ENCODE results near the gene CC2D2A. TPM values are rescaled to one million over a fixed set of nuclear protein-coding genes. Genes with fewer than 3 reads are reported as not detected.
A peak's percentile ranks its signal among the peaks of the same experiment; 100 is the strongest.

CC2D2A gene
- total and polyA plus RNA-seq, 2 experiments from 2014 or later: 13.9 to 15.8 TPM

DNA sequence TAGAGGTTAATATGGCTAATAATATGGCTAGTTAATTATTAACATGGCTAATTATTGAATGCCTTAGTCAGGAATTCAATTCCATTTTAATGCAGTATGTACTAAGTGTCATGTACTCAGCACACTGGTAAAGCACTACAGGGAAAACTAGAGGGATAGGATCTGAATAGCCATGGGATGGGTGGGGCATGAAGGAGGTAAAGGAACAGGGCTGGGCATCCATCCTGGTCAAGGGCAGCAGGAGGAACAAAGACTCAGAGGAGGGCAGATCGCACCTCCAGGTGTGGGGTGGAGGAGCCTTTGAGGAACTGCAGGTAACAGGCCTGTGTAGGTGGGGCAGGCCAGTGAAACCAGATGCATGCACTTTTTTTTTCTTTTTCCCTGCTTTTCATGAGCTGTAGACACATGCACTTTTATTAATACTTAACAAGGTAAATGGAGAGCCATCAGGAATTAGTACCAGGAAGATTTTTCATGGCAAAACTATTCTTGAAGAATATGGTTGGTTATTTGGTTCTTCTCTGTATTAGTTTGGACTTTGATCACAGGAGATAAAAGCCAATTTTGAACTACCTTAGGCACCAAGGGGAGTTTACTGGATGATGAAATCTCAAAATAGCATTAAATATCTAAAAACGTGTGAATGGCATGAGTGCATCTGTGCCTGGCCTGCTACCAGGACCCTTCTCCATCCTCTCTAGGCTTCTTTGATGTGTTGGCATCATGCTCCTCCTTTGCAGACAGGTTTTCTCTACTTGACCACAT lies 88.3 kb downstream of the CC2D2A start:
- no peaks in the 10 kb centered on the region for H3K27me3 Mint-ChIP-seq (ENCODE audit: insufficient read depth, low read depth, poor library complexity)
- H3K9me2 ChIP-seq (ENCODE audit: insufficient read depth): 0 out of 2 replicates have a peak, but pooled peaks cover 3% of the 10 kb centered on the region
- TF ChIP-seq ZNF331 (CRISPR knock-in tag; IDR thresholded peaks at IDR 0.05; ENCODE audit: low read depth) (no peak), POLR2AphosphoS5 (IDR thresholded peaks at IDR 0.05; ENCODE audit: low read depth) (no peak), EZH2phosphoT487 (IDR thresholded peaks at IDR 0.05; ENCODE audit: unreplicated experiment) (no peak), CREB1 (CRISPR knock-in tag; IDR thresholded peaks at IDR 0.05; ENCODE audit: low read depth) (no peak), EZH2 (IDR thresholded peaks at IDR 0.05; ENCODE audit: low read depth, unreplicated experiment) (no peak), NANOG (IDR thresholded peaks at IDR 0.05; ENCODE audit: borderline replicate concordance) (no peak), ZNF114 (CRISPR knock-in tag; IDR thresholded peaks at IDR 0.05) (no peak), STAT1 (IDR thresholded peaks at IDR 0.05; ENCODE audit: unreplicated experiment) (no peak), JUNB (IDR thresholded peaks at IDR 0.05; ENCODE audit: unreplicated experiment) (no peak)
- TF ChIP-seq, protein P1, sequence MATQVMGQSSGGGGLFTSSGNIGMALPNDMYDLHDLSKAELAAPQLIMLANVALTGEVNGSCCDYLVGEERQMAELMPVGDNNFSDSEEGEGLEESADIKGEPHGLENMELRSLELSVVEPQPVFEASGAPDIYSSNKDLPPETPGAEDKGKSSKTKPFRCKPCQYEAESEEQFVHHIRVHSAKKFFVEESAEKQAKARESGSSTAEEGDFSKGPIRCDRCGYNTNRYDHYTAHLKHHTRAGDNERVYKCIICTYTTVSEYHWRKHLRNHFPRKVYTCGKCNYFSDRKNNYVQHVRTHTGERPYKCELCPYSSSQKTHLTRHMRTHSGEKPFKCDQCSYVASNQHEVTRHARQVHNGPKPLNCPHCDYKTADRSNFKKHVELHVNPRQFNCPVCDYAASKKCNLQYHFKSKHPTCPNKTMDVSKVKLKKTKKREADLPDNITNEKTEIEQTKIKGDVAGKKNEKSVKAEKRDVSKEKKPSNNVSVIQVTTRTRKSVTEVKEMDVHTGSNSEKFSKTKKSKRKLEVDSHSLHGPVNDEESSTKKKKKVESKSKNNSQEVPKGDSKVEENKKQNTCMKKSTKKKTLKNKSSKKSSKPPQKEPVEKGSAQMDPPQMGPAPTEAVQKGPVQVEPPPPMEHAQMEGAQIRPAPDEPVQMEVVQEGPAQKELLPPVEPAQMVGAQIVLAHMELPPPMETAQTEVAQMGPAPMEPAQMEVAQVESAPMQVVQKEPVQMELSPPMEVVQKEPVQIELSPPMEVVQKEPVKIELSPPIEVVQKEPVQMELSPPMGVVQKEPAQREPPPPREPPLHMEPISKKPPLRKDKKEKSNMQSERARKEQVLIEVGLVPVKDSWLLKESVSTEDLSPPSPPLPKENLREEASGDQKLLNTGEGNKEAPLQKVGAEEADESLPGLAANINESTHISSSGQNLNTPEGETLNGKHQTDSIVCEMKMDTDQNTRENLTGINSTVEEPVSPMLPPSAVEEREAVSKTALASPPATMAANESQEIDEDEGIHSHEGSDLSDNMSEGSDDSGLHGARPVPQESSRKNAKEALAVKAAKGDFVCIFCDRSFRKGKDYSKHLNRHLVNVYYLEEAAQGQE (IDR thresholded peaks at IDR 0.05; ENCODE audit: unreplicated experiment): no peak
- TF ChIP-seq, protein P2, sequence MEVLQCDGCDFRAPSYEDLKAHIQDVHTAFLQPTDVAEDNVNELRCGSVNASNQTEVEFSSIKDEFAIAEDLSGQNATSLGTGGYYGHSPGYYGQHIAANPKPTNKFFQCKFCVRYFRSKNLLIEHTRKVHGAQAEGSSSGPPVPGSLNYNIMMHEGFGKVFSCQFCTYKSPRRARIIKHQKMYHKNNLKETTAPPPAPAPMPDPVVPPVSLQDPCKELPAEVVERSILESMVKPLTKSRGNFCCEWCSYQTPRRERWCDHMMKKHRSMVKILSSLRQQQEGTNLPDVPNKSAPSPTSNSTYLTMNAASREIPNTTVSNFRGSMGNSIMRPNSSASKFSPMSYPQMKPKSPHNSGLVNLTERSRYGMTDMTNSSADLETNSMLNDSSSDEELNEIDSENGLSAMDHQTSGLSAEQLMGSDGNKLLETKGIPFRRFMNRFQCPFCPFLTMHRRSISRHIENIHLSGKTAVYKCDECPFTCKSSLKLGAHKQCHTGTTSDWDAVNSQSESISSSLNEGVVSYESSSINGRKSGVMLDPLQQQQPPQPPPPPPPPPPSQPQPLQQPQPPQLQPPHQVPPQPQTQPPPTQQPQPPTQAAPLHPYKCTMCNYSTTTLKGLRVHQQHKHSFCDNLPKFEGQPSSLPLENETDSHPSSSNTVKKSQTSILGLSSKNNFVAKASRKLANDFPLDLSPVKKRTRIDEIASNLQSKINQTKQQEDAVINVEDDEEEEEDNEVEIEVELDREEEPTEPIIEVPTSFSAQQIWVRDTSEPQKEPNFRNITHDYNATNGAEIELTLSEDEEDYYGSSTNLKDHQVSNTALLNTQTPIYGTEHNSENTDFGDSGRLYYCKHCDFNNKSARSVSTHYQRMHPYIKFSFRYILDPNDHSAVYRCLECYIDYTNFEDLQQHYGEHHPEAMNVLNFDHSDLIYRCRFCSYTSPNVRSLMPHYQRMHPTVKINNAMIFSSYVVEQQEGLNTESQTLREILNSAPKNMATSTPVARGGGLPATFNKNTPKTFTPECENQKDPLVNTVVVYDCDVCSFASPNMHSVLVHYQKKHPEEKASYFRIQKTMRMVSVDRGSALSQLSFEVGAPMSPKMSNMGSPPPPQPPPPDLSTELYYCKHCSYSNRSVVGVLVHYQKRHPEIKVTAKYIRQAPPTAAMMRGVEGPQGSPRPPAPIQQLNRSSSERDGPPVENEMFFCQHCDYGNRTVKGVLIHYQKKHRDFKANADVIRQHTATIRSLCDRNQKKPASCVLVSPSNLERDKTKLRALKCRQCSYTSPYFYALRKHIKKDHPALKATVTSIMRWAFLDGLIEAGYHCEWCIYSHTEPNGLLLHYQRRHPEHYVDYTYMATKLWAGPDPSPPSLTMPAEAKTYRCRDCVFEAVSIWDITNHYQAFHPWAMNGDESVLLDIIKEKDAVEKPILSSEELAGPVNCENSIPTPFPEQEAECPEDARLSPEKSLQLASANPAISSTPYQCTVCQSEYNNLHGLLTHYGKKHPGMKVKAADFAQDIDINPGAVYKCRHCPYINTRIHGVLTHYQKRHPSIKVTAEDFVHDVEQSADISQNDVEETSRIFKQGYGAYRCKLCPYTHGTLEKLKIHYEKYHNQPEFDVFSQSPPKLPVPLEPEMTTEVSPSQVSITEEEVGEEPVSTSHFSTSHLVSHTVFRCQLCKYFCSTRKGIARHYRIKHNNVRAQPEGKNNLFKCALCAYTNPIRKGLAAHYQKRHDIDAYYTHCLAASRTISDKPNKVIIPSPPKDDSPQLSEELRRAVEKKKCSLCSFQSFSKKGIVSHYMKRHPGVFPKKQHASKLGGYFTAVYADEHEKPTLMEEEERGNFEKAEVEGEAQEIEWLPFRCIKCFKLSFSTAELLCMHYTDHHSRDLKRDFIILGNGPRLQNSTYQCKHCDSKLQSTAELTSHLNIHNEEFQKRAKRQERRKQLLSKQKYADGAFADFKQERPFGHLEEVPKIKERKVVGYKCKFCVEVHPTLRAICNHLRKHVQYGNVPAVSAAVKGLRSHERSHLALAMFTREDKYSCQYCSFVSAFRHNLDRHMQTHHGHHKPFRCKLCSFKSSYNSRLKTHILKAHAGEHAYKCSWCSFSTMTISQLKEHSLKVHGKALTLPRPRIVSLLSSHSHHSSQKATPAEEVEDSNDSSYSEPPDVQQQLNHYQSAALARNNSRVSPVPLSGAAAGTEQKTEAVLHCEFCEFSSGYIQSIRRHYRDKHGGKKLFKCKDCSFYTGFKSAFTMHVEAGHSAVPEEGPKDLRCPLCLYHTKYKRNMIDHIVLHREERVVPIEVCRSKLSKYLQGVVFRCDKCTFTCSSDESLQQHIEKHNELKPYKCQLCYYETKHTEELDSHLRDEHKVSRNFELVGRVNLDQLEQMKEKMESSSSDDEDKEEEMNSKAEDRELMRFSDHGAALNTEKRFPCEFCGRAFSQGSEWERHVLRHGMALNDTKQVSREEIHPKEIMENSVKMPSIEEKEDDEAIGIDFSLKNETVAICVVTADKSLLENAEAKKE (CRISPR knock-in tag; IDR thresholded peaks at IDR 0.05): no peak
- TF ChIP-seq, protein P3, sequence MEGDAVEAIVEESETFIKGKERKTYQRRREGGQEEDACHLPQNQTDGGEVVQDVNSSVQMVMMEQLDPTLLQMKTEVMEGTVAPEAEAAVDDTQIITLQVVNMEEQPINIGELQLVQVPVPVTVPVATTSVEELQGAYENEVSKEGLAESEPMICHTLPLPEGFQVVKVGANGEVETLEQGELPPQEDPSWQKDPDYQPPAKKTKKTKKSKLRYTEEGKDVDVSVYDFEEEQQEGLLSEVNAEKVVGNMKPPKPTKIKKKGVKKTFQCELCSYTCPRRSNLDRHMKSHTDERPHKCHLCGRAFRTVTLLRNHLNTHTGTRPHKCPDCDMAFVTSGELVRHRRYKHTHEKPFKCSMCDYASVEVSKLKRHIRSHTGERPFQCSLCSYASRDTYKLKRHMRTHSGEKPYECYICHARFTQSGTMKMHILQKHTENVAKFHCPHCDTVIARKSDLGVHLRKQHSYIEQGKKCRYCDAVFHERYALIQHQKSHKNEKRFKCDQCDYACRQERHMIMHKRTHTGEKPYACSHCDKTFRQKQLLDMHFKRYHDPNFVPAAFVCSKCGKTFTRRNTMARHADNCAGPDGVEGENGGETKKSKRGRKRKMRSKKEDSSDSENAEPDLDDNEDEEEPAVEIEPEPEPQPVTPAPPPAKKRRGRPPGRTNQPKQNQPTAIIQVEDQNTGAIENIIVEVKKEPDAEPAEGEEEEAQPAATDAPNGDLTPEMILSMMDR (conservative IDR thresholded peaks at IDR 0.05; ENCODE audit: low read depth in 2 of 2): no peak
- TF ChIP-seq, protein P4, sequence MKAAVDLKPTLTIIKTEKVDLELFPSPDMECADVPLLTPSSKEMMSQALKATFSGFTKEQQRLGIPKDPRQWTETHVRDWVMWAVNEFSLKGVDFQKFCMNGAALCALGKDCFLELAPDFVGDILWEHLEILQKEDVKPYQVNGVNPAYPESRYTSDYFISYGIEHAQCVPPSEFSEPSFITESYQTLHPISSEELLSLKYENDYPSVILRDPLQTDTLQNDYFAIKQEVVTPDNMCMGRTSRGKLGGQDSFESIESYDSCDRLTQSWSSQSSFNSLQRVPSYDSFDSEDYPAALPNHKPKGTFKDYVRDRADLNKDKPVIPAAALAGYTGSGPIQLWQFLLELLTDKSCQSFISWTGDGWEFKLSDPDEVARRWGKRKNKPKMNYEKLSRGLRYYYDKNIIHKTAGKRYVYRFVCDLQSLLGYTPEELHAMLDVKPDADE (IDR thresholded peaks at IDR 0.05): no peak
- no peaks in the 10 kb centered on the region for H3K27me3 ChIP-seq (ENCODE audit: insufficient read depth)
- no peak overlapping the region for H3K4me3 Mint-ChIP-seq
- no peaks in the 10 kb centered on the region for H3K4me1 ChIP-seq (ENCODE audit: insufficient read depth)
- H3K36me3 ChIP-seq (ENCODE audit: insufficient read depth): no peaks in the 10 kb centered on the region
- H2AFZ ChIP-seq: no peak overlapping the region
- H3K36me3 Mint-ChIP-seq (ENCODE audit: low read depth): no peaks in the 10 kb centered on the region; the same call in 2 of the 3 replicates
- H3F3A ChIP-seq (replicated peaks; ENCODE audit: low read depth): no peaks in the 10 kb centered on the region
- no peaks in the 10 kb centered on the region for H3K9me3 Mint-ChIP-seq
- no peaks in the 10 kb centered on the region for H3K79me2 ChIP-seq (replicated peaks; ENCODE audit: insufficient read depth)
- no peak overlapping the region for H3K27ac Mint-ChIP-seq
- DNase-seq (ENCODE audit: low spot score) (no peak), ATAC-seq (peak; percentile 38)
- H4K20me1 ChIP-seq (replicated peaks; ENCODE audit: insufficient read depth): no peaks in the 10 kb centered on the region
- no peak overlapping the region for H3K4me2 ChIP-seq
- no peak overlapping the region for H3K4me3 ChIP-seq
- H3K27ac ChIP-seq (ENCODE audit: low read depth): no peak overlapping the region
- H3K4me1 Mint-ChIP-seq: no peaks in the 10 kb centered on the region
